AG04450 (cell line): Measurements from ENCODE around the gene CTDP1. TPM values are rescaled to one million over a fixed set of nuclear protein-coding genes. Genes with fewer than 3 reads are reported as not detected.

Experiments used
- CTCF ChIA-PET: fragments of 300-600, 350-600 bp; formaldehyde crosslinking; extraction: SDS; loops from one replicate; lab custom pipeline; 2022; ENCODE audit warnings: antibody characterized with exemption, inconsistent platforms; lab: Charles Lee
- POLR2A ChIA-PET: fragments of 350-600 bp; formaldehyde crosslinking; extraction: SDS; loops from one replicate; lab custom pipeline; 2021; ENCODE audit warnings: antibody characterized with exemption, inconsistent platforms; lab: Yijun Ruan, JAX
- DNase-seq: peaks from one replicate; pipeline ENCODE4 v3.0.0-alpha.2; 2011; ENCODE audit warnings: low read depth, low spot score
- H3K27ac ChIP-seq: one replicate; pipeline ENCODE4 v1.5.1; 2012; ENCODE audit warnings: low read depth, low read length, control low read depth
- H3K27me3 ChIP-seq: one replicate; pipeline ENCODE4 v1.6.0; 2012; ENCODE audit warnings: low read length; ENCODE audit not compliant: control insufficient read depth, insufficient read depth
- H3K4me3 ChIP-seq: 2 replicates; pipeline ENCODE4 v1.5.1; 2011; ENCODE audit warnings: mild to moderate bottlenecking, low read depth, low read length, control low read depth
- H3K9me3 ChIP-seq: 2 replicates; pipeline ENCODE4 v1.5.1; 2012; ENCODE audit warnings: low read length; ENCODE audit not compliant: control insufficient read depth, insufficient read depth
- CTCF ChIP-seq: IDR thresholded peaks from 2 replicates; pipeline ENCODE4 v1.5.1; 2011; ENCODE audit warnings: low read depth, low read length, control low read depth, inconsistent platforms
- polyA plus RNA-seq: library from polyadenylated mRNA; depleted of rRNA; stranded (reverse); fragments of >200 nt; gene quantifications from 2 replicates; pipeline ENCODE4 v1.2.3, GENCODE V29; 2011

The CTDP1 gene
- polyA plus RNA-seq, 1 experiment, result 8.4 TPM

DNA sequence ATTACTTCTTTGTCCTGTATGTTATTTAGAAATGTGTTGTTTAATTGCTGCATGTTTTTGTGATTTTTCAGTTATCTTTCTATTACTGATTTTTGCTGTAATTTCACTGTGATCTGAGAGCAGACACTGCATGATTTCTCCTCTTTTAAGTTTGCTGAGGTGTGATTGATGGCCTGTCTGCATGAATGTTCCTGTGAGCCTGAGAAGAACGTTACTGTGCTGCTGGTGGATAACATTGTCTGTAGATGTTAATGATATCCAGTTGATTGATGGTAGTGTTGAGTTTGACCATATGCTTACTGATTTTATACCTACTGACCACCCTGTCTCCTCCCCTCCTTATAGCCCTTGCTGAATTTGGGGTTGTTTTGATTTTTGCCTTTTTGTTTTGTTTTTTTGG is 80.7 kb downstream of the CTDP1 start:
- Histone ChIP-seq H3K9me3 (peaks cover 7% of the 10 kb centered on the region), H3K4me3 (no peak overlapping the region), H3K27ac (no peak overlapping the region), H3K27me3 (no peaks in the 10 kb centered on the region)
- no peak for TF ChIP-seq CTCF
- DNase-seq, result no peak
- CTCF ChIA-PET, result no interaction called here
- POLR2A ChIA-PET, result no interaction called here

DNA sequence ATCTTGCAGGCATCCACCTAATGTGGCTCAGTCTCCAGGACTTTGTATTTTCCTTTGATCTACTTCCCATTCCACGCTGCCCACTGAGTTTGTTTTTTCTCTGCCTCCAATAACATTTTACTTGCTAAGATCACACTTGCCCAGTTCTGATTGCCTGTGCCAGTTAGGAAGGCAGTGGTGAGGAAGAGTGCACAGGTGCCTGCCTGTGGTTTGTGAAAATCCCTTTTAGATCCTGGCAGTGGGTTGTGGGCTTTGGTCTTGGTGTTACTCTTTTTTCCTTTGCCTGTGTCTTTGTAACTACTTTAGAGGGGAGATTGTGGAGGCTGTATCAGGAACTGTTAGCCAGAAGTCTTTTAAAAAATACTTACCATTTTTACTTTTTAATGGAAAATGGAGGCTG is 81.3 kb downstream of the CTDP1 start:
- no peak overlapping the region for H3K27ac ChIP-seq
- TF ChIP-seq CTCF, result no peak
- DNase-seq, result no peak
- peaks cover 4% of the 10 kb centered on the region for H3K9me3 ChIP-seq
- ChIA-PET POLR2A (no interaction called here), CTCF (interaction anchor here (0.6 kb wide), 1 partner anchor 13 kb away, joined by 3 read pairs; no protein-coding TSS in a partner anchor)
- no peak overlapping the region for H3K4me3 ChIP-seq
- no peaks in the 10 kb centered on the region for H3K27me3 ChIP-seq

DNA sequence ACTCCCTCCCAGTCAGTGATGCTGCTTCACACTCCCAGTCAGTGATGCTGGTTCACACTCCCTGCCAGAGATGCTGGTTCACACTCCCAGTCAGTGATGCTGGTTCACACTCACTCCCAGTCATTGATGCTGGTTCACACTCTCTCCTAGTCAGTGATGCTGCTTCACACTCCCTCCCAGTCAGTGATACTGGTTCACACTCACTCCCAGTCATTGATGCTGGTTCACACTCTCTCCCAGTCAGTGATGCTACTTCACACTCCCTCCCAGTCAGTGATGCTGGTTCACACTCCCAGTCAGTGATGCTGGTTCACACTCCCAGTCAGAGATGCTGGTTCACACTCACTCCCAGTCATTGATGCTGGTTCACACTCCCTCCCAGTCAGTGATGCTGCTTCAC is 83.8 kb downstream of the CTDP1 start:
- TF ChIP-seq CTCF, result no peak
- H3K27me3 ChIP-seq, result peaks cover 6% of the 10 kb centered on the region
- H3K27ac ChIP-seq, result no peak overlapping the region
- H3K4me3 ChIP-seq, result no peak overlapping the region
- CTCF ChIA-PET, result no interaction called here
- POLR2A ChIA-PET, result no interaction called here
- peaks cover 14% of the 10 kb centered on the region for H3K9me3 ChIP-seq
- no peak for DNase-seq

- Histone ChIP-seq H3K9me3 (peaks cover 14% of the 10 kb centered on the region), H3K27ac (no peak overlapping the region), H3K4me3 (no peak overlapping the region), H3K27me3 (peaks cover 7% of the 10 kb centered on the region)
- CTCF ChIA-PET, result no interaction called here
- POLR2A ChIA-PET, result no interaction called here
- no peak for DNase-seq
- TF ChIP-seq CTCF, result no peak
Measured at GRCh38 chr18:79764131-79764530, 84.5 kb downstream of the CTDP1 start.

DNA sequence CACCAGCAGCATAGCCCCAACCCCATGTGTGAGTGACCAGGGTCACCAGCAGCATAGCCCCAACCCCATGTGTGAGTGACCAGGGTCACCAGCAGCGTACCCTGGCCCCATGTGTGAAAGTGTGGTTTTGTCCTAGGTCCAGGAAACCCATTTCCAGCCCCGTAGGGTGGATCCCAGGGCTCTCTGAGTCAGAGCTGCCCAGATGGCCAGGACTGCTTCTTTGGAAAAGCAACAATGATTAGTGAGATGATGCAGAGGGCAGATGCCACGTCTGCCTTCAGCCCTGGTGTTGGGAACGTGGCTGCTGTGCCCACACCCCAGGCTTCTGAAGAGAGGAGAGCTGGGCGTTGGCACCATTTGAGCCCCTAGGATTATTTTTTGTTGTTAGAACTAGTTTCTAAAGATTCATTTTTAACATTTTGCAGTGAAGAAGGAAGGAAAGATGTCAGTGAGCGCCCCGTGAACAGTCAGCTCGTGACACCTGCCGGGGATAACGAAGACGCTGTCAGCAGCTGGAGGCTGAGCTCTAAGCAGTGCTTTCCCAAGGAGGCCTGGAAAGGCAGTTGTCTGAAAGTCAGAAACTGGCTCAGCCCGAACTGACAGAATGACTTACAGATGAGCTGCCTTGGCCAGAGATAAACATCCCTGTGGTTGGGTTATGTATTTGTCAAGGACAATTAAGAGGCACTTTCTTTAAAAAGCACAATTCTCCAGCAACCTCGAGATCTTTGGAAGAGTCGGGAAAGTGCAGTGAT is 86.1 kb downstream of the CTDP1 start:
- POLR2A ChIA-PET, result no interaction called here
- CTCF ChIA-PET, result no interaction called here
- DNase-seq, result no peak
- peaks cover 9% of the 10 kb centered on the region for H3K27me3 ChIP-seq
- TF ChIP-seq CTCF, result no peak
- peaks cover 24% of the 10 kb centered on the region for H3K9me3 ChIP-seq
- no peak overlapping the region for H3K27ac ChIP-seq
- no peak overlapping the region for H3K4me3 ChIP-seq
